Tracheal epithelial cell (primary cell): ENCODE measurements around the gene RPRM. TPM values are rescaled to one million over a fixed set of nuclear protein-coding genes. Genes with fewer than 3 reads are reported as not detected.

Experiments
- total RNA-seq: library from RNA; depleted of rRNA; stranded (reverse); fragments of >200 nt; gene quantifications from 2 replicates; pipeline ENCODE4 v1.2.1, GENCODE V29; 2014

The RPRM gene
- total RNA-seq, result not detected in 2 replicates

DNA sequence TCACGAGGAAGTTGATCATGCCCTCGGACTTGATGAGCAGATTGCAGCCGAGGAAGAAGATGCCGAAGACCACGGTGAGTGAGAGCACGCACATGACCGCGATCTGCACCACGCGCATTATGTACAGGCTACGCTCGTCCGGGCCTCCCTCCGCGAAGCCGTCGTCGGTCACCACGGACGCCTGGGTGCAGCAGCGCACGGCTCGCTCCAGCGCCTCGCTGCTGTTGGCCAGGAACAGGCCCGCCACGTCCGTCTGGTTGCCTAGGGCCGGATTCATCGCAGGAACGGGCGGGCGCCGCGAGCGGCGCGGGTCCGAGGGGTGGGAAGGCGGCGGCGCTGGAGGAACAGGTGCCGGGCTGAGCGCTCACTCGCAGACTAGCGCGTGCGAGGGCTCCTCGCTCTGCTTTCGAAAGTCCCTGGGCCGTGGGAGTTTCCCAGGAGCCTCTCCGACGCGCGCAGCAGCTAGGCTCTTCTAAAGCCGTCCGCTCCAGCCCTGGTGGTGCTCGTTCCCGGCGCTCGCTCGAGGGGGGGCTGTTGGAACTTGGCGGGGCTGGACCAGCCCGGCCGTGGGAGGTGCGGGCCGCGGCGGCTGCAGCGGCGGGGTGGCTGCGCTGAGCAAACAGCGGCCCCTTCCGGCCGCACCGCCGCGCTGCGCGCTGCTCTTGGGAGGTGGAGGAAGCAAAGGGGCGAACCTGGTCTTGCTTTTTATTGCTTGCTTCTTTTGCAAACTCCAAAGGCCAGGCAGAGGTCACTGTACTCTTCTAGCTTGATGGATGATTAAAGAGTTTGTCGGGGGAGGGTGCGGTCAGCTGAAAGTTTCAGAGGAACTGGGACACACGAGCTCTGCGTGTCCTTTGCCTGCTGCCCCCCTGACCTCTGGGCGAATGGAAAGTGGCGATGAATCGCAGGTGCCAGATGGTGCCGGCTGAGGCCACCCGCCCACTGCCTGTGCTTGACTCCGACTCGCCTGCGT, at the start of gene RPRM:
RPRM (minus strand) TSS at position 474 of the 973 bp plus-strand sequence; CDS start at position 277, 197 bp downstream.

